ENCODE data around the gene TCERG1L. TPM values are rescaled to one million over a fixed set of nuclear protein-coding genes. Genes with fewer than 3 reads are reported as not detected.

The TCERG1L gene
- total and polyA plus RNA-seq, 4 donors = not detected

- intact Hi-C loops (cut with DNase I) = no loop called here
- no peaks in the 10 kb centered on the region for H3K9me3 ChIP-seq (ENCODE audit: control insufficient read depth, low read length)
- no peak overlapping the region for H3K4me3 ChIP-seq (ENCODE audit: low read length in 2 of 2)
- DNase-seq (no peak), ATAC-seq (ENCODE audit: low FRiP score) (no peak)
- WGBS, 2 donors = 75 to 76% methylated on average over 15 of the region's 15 CpGs
- no peak overlapping the region for H3K27ac ChIP-seq (ENCODE audit: low read depth in 1 of 2, low read length in 2 of 2)
- H3K36me3 ChIP-seq (ENCODE audit: control insufficient read depth in 1 of 2, insufficient read depth in 2 of 2, low read length in 1 of 2) = no peaks in the 10 kb centered on the region
- H3K27me3 ChIP-seq (ENCODE audit: control insufficient read depth in 1 of 2, insufficient read depth in 2 of 2, low read length in 1 of 2) = no peaks in the 10 kb centered on the region
- no peaks in the 10 kb centered on the region for H3K4me1 ChIP-seq (ENCODE audit: control insufficient read depth in 1 of 2, insufficient read depth in 2 of 2, low read length in 2 of 2)
Observed at GRCh38 chr10:131174651-131175540, 136.6 kb downstream of the TCERG1L start.

GRCh38 chr10:131174211-131174565, 137.3 kb downstream of the TCERG1L start:
- no peaks in the 10 kb centered on the region for H3K36me3 ChIP-seq (ENCODE audit: control insufficient read depth in 1 of 2, insufficient read depth in 2 of 2, low read length in 1 of 2)
- H3K9me3 ChIP-seq (ENCODE audit: control insufficient read depth, low read length) = no peaks in the 10 kb centered on the region
- 59 to 72% methylated on average over 12 to 13 of the region's 13 CpGs for WGBS, 2 donors
- DNase-seq = no peak
- no peaks in the 10 kb centered on the region for H3K4me1 ChIP-seq (ENCODE audit: control insufficient read depth in 1 of 2, insufficient read depth in 2 of 2, low read length in 2 of 2)
- H3K27ac ChIP-seq (ENCODE audit: low read depth in 1 of 2, low read length in 2 of 2) = no peak overlapping the region
- no peak overlapping the region for H3K4me3 ChIP-seq (ENCODE audit: low read length in 2 of 2)
- intact Hi-C loops (cut with DNase I) = no loop called here
- no peaks in the 10 kb centered on the region for H3K27me3 ChIP-seq (ENCODE audit: control insufficient read depth in 1 of 2, insufficient read depth in 2 of 2, low read length in 1 of 2)
- ATAC-seq (ENCODE audit: low FRiP score) = no peak

DNA sequence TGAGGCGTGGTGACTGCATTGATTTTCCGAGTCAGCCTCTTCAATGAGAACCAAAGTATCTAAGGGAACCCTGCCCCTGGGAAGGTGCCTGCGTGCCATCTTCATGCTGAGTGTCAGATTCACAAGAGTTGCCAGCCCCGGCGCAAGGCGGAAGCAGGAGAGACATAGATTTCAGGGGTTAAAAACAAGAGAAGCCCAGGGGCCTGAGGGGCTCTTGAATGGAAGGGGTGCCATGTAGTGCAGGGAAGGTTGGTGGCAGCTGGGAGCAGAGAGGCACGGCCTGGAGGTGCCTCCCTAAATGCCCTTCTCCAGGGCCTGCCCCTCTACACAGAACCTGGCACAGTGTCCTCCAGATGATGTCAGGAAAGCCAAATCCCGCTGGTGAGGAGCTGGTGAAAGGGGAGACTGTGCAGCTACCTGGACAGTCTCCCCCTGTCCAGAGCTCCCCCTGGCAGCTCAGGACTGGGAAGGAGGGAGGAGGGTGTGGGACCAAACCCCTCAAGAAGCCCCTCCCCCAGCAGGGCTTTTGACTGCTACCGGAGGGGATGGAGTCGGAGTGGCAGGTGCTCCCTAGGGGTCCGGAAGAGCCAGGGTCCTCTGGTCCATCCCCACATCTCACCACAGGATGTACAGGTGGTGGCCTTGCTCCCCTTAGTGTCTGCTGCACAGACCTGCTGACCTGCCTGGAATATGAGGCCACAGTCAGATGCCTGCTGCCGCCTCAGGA, 137.9 kb downstream of the TCERG1L start:
- DNase-seq (no peak), ATAC-seq (ENCODE audit: low FRiP score) (no peak)
- Histone ChIP-seq H3K27ac (ENCODE audit: low read depth in 1 of 2, low read length in 2 of 2) (no peak overlapping the region), H3K27me3 (ENCODE audit: control insufficient read depth in 1 of 2, insufficient read depth in 2 of 2, low read length in 1 of 2) (no peaks in the 10 kb centered on the region), H3K4me1 (ENCODE audit: control insufficient read depth in 1 of 2, insufficient read depth in 2 of 2, low read length in 2 of 2) (no peaks in the 10 kb centered on the region), H3K9me3 (ENCODE audit: control insufficient read depth, low read length) (no peaks in the 10 kb centered on the region), H3K36me3 (ENCODE audit: control insufficient read depth in 1 of 2, insufficient read depth in 2 of 2, low read length in 1 of 2) (no peaks in the 10 kb centered on the region), H3K4me3 (ENCODE audit: low read length in 2 of 2) (no peak overlapping the region)
- WGBS, 2 donors = 80 to 84% methylated on average over 12 of the region's 12 CpGs
- intact Hi-C loops (cut with DNase I) = no loop called here

GRCh38 chr10:131172433-131172832, 139.1 kb downstream of the TCERG1L start:
- H3K27ac ChIP-seq (ENCODE audit: low read depth in 1 of 2, low read length in 2 of 2) = no peak overlapping the region
- no peak for DNase-seq
- no peaks in the 10 kb centered on the region for H3K9me3 ChIP-seq (ENCODE audit: control insufficient read depth, low read length)
- WGBS, 2 donors = 89 to 94% methylated on average over 14 of the region's 14 CpGs
- no peaks in the 10 kb centered on the region for H3K36me3 ChIP-seq (ENCODE audit: control insufficient read depth in 1 of 2, insufficient read depth in 2 of 2, low read length in 1 of 2)
- ATAC-seq (ENCODE audit: low FRiP score) = no peak
- H3K4me3 ChIP-seq (ENCODE audit: low read length in 2 of 2) = no peak overlapping the region
- intact Hi-C loops (cut with DNase I) = no loop called here
- H3K4me1 ChIP-seq (ENCODE audit: control insufficient read depth in 1 of 2, insufficient read depth in 2 of 2, low read length in 2 of 2) = no peaks in the 10 kb centered on the region
- H3K27me3 ChIP-seq (ENCODE audit: control insufficient read depth in 1 of 2, insufficient read depth in 2 of 2, low read length in 1 of 2) = no peaks in the 10 kb centered on the region

GRCh38 chr10:131169146-131169545, 142.4 kb downstream of the TCERG1L start:
- 69 to 73% methylated on average over 7 of the region's 7 CpGs for WGBS, 2 donors
- Histone ChIP-seq H3K9me3 (ENCODE audit: control insufficient read depth, low read length) (no peaks in the 10 kb centered on the region), H3K4me3 (ENCODE audit: low read length in 2 of 2) (no peak overlapping the region), H3K27me3 (ENCODE audit: control insufficient read depth in 1 of 2, insufficient read depth in 2 of 2, low read length in 1 of 2) (no peaks in the 10 kb centered on the region), H3K4me1 (ENCODE audit: control insufficient read depth in 1 of 2, insufficient read depth in 2 of 2, low read length in 2 of 2) (no peaks in the 10 kb centered on the region), H3K27ac (ENCODE audit: low read depth in 1 of 2, low read length in 2 of 2) (no peak overlapping the region), H3K36me3 (ENCODE audit: control insufficient read depth in 1 of 2, insufficient read depth in 2 of 2, low read length in 1 of 2) (no peaks in the 10 kb centered on the region)
- intact Hi-C loops (cut with DNase I) = no loop called here
- DNase-seq (no peak), ATAC-seq (ENCODE audit: low FRiP score) (no peak)

- WGBS, 2 donors = 82 to 84% methylated on average over 17 of the region's 17 CpGs
- Histone ChIP-seq H3K27ac (ENCODE audit: low read depth in 1 of 2, low read length in 2 of 2) (no peak overlapping the region), H3K9me3 (ENCODE audit: control insufficient read depth, low read length) (no peaks in the 10 kb centered on the region), H3K4me3 (ENCODE audit: low read length in 2 of 2) (no peak overlapping the region), H3K27me3 (ENCODE audit: control insufficient read depth in 1 of 2, insufficient read depth in 2 of 2, low read length in 1 of 2) (no peaks in the 10 kb centered on the region), H3K36me3 (ENCODE audit: control insufficient read depth in 1 of 2, insufficient read depth in 2 of 2, low read length in 1 of 2) (no peaks in the 10 kb centered on the region), H3K4me1 (ENCODE audit: control insufficient read depth in 1 of 2, insufficient read depth in 2 of 2, low read length in 2 of 2) (no peaks in the 10 kb centered on the region)
- ATAC-seq (ENCODE audit: low FRiP score) (no peak), DNase-seq (peak in 1 of 2 donors; percentile 62)
- intact Hi-C loops (cut with DNase I) = no loop called here
Observed at GRCh38 chr10:131168238-131168875, 143.2 kb downstream of the TCERG1L start.

GRCh38 chr10:131167036-131167860, 144.3 kb downstream of the TCERG1L start:
- intact Hi-C loops (cut with DNase I) = no loop called here
- Histone ChIP-seq H3K9me3 (ENCODE audit: control insufficient read depth, low read length) (no peaks in the 10 kb centered on the region), H3K4me3 (ENCODE audit: low read length in 2 of 2) (no peak overlapping the region), H3K27me3 (ENCODE audit: control insufficient read depth in 1 of 2, insufficient read depth in 2 of 2, low read length in 1 of 2) (no peaks in the 10 kb centered on the region), H3K36me3 (ENCODE audit: control insufficient read depth in 1 of 2, insufficient read depth in 2 of 2, low read length in 1 of 2) (no peaks in the 10 kb centered on the region), H3K4me1 (ENCODE audit: control insufficient read depth in 1 of 2, insufficient read depth in 2 of 2, low read length in 2 of 2) (no peaks in the 10 kb centered on the region), H3K27ac (ENCODE audit: low read depth in 1 of 2, low read length in 2 of 2) (no peak overlapping the region)
- ATAC-seq (ENCODE audit: low FRiP score) (no peak), DNase-seq (no peak)
- WGBS, 2 donors = 74 to 75% methylated on average over 13 of the region's 13 CpGs

DNA sequence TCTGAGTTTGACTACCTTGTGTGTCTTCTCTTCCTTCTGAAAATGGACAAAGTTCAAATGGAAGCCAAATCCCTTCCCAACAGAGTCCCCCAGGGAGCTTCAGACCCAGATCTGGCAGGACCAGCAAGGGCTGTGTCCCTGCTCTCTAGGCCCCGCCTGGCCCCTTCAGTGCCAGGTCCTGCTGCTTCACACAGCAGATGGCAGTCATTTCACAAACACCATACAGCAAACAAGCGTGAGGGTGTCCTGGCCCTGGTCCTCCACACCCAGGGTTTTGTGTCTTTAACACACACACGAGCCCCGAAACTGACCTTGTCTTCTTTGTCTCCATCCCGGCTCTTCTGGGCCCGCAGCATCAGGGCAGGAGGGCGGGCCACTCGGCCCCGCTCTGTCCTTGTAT, 145.0 kb downstream of the TCERG1L start:
- no peak overlapping the region for H3K27ac ChIP-seq (ENCODE audit: low read depth in 1 of 2, low read length in 2 of 2)
- H3K36me3 ChIP-seq (ENCODE audit: control insufficient read depth in 1 of 2, insufficient read depth in 2 of 2, low read length in 1 of 2) = no peaks in the 10 kb centered on the region
- H3K4me1 ChIP-seq (ENCODE audit: control insufficient read depth in 1 of 2, insufficient read depth in 2 of 2, low read length in 2 of 2) = no peaks in the 10 kb centered on the region
- H3K27me3 ChIP-seq (ENCODE audit: control insufficient read depth in 1 of 2, insufficient read depth in 2 of 2, low read length in 1 of 2) = no peaks in the 10 kb centered on the region
- intact Hi-C loops (cut with DNase I) = no loop called here
- DNase-seq = no peak
- H3K4me3 ChIP-seq (ENCODE audit: low read length in 2 of 2) = no peak overlapping the region
- no peaks in the 10 kb centered on the region for H3K9me3 ChIP-seq (ENCODE audit: control insufficient read depth, low read length)
- ATAC-seq (ENCODE audit: low FRiP score) = no peak
- WGBS, 2 donors = 88 to 93% methylated on average over 9 of the region's 9 CpGs
